ENCODE data around the gene NCOA5.

The NCOA5 gene

GRCh38 chr20:46089417-46090388 lies at the start of gene NCOA5:
Gene NCOA5 (minus strand): TSS chr20:46089962. CDS start chr20:46079424, 10,538 bp downstream.
- DNase-seq = peak; percentile 96

- no peak for DNase-seq
Measured at GRCh38 chr20:46139266-46139889, 49.6 kb upstream of the NCOA5 start.

- no peak for DNase-seq
Measured at GRCh38 chr20:46137816-46138215, 48.1 kb upstream of the NCOA5 start.

GRCh38 chr20:46135856-46136633 lies 46.3 kb upstream of the NCOA5 start:
- no peak for DNase-seq

- no peak for DNase-seq
Measured at GRCh38 chr20:46134716-46135115, 45.0 kb upstream of the NCOA5 start.

- DNase-seq = no peak
Measured at GRCh38 chr20:46133886-46134654, 44.3 kb upstream of the NCOA5 start.

GRCh38 chr20:46132705-46133120 lies 43.0 kb upstream of the NCOA5 start:
- DNase-seq = peak; percentile 37

GRCh38 chr20:46131396-46131795 lies 41.6 kb upstream of the NCOA5 start:
- peak; percentile 22 for DNase-seq

GRCh38 chr20:46130534-46130933 lies 40.8 kb upstream of the NCOA5 start:
- DNase-seq = no peak

GRCh38 chr20:46129955-46130481 lies 40.3 kb upstream of the NCOA5 start:
- DNase-seq = no peak

GRCh38 chr20:46128310-46129151 lies 38.8 kb upstream of the NCOA5 start:
- DNase-seq = no peak

GRCh38 chr20:46127396-46128010 lies 37.7 kb upstream of the NCOA5 start:
- no peak for DNase-seq

- no peak for DNase-seq
Measured at GRCh38 chr20:46126440-46127056, 36.8 kb upstream of the NCOA5 start.

GRCh38 chr20:46123482-46124245 lies 33.9 kb upstream of the NCOA5 start:
- DNase-seq = no peak

GRCh38 chr20:46122516-46123481 lies 33.0 kb upstream of the NCOA5 start:
- DNase-seq = no peak

GRCh38 chr20:46122071-46122470 lies 32.3 kb upstream of the NCOA5 start:
- peak; percentile 66 for DNase-seq

GRCh38 chr20:46121184-46121930 lies 31.6 kb upstream of the NCOA5 start:
- peak; percentile 15 for DNase-seq
